ENCODE measurements around the gene MYOM3.
"Not testable (repeated sequence)": the region's sequence is repeated elsewhere in the genome, so short reads cannot be mapped to it uniquely, and the experiment has no call there.

MYOM3 gene

GRCh38 chr1:24022581-24023361 lies 89.2 kb downstream of the MYOM3 start:
- no peak for DNase-seq

DNA sequence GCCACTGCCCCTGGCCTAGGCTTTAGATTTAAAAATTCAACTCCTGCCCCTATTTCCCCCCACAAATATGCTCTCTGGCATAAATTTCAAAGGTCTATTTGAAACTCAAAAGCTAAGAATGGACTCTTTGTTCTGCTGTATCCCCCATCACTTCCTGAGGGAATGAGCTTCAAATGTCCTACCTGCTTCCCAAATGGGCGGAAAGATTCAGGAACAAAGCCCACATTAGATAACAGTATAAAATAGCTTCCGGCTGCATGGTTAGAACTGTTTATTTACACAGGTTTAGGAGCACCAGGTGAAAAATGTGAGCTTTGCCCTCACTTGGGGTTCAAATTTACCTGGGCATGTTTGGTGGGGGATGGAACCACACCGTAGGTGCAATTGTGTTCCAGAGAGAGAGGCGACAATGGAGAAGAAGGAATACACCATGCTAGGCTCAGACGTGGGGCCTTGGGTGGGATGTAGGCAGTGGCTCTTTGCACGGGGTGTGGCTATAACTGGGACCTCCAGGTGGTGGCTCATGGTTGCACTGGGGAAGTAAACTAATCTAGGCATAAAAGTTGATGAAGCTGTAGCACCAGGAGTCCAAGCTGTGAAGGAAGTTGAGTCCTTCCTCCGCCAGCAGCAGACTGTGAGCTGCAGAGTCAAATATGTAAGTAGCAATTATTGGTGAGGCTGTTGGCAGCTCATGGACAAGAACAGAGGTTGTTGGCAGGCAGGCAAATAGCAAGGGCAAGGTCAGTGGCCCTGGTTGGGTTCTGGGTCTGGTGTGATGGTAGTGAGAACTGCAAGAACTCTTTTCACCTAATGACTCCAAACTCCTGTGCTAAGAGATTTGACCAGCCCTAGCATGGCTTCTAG lies 90.3 kb downstream of the MYOM3 start:
- no peak for DNase-seq

- DNase-seq: no peak
These were observed 91.5 kb downstream of the MYOM3 start for GRCh38 chr1:24020470-24020869.

DNA sequence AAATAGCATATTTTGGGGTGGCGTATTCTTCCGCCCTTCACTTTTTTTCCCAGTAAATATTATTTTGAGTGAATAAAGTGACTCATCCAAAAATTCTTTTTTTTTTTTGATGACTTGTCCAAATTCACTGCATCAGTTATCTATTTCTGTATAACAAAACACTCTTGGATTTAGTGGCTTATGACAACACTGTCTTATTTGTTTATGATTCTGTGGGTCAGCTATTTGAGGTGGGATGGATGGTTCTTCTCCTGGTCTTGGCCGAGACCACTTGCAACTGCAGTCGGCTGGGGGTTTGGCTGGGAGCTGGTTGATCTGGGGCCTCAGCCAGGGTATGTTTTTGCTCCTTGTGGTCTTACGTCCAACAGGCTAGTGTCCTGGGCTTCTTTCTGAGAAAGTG lies 91.9 kb downstream of the MYOM3 start:
- DNase-seq: no peak

GRCh38 chr1:24018611-24019580 lies 93.0 kb downstream of the MYOM3 start:
- DNase-seq: peak in 1 of 2 experiments; percentile 5

GRCh38 chr1:24015221-24016210 lies 96.4 kb downstream of the MYOM3 start:
- DNase-seq: no peak

GRCh38 chr1:24012878-24013277 lies 99.1 kb downstream of the MYOM3 start:
- not testable (repeated sequence) for DNase-seq

DNA sequence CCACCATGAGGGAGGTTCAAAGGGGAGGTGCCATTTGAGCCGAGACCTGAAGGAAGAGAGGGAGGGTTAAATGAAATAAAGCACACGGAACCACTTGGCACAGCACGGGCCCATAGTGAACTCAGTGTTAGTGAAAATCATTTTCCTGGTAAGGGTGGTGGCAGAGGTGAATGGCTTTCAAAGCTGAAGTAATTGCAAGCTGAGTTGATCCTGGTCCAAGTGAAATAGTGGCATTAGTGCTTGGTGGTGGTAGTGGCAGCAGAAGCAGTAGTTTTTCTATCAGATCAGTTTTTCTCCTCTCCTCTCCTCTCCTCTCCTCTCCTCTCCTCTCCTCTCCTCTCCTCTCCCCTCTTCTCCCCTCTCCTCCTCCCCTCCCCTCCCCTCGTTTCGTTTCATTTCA lies 101.3 kb downstream of the MYOM3 start:
- no peak for DNase-seq

- DNase-seq: no peak
These were observed 102.5 kb downstream of the MYOM3 start for GRCh38 chr1:24009406-24009805.

DNA sequence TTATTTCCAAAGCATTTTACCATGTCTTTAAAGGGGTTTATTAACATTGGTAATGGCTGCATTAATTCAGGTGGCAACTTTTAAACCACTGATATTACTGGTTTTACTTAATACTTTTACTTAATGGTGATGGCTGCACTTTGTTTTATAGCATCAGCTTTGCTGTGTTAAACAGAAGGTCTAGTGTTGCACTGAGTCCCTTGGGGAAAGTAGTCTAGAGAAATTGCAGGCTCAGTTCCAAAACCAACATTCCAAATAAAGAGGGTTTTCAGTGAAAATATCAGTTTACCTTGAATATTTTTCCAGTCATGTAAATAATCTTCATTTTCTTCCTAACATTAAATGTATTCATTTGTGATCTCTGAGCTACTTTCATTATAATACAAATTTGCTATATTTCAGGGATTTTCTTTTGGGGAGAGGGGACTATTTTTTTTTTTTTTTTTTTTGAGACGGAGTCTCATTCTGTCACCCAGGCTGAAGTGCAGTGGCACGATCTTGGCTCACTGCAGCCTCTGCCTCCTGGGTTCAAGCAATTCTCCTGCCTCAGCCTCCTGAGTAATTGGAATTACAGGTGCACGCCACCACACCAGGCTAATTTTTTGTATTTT lies 103.3 kb downstream of the MYOM3 start:
- DNase-seq: not testable (repeated sequence)

- DNase-seq: no peak
These were observed 104.9 kb downstream of the MYOM3 start for GRCh38 chr1:24007079-24007478.

Data from SHP77 (cell line).